ENCODE measurements around the gene ABHD8.

ABHD8 gene

GRCh38 chr19:17335575-17335974 is 32.4 kb upstream of the ABHD8 start:
- Histone ChIP-seq H3K4me2 (ENCODE audit: low read length) (peak overlapping the region; percentile 74; the same call in 1 of the 2 replicates), H3K79me2 (ENCODE audit: insufficient read depth, low read length) (no peaks in the 10 kb centered on the region), H3K9me2 (ENCODE audit: low read depth, low read length) (no peaks in the 10 kb centered on the region), H3K27me3 (ENCODE audit: insufficient read depth, low read length) (no peaks in the 10 kb centered on the region; the same call in 1 of the 2 replicates), H3K9me3 (ENCODE audit: low read length) (no peaks in the 10 kb centered on the region), H3K27ac (ENCODE audit: low read depth, low read length, poor library complexity, severe bottlenecking) (peak overlapping the region; percentile 0), H3K9ac (ENCODE audit: low read length) (no peak overlapping the region), H2AFZ (ENCODE audit: low read length) (no peak overlapping the region), H3K4me1 (ENCODE audit: insufficient read depth, low read length, severe bottlenecking) (peaks cover 28% of the 10 kb centered on the region), H3K4me3 (ENCODE audit: low read depth, low read length, poor library complexity, severe bottlenecking) (no peak overlapping the region), H3K36me3 (ENCODE audit: insufficient read depth, low read length) (peaks cover 15% of the 10 kb centered on the region), H3F3A (ENCODE audit: insufficient read depth, low read length) (no peaks in the 10 kb centered on the region), H4K20me1 (ENCODE audit: insufficient read depth, low read length) (no peaks in the 10 kb centered on the region)
- TF ChIP-seq CTCF (IDR thresholded peaks at IDR 0.05; ENCODE audit: low read length) (no peak), EZH2 (IDR thresholded peaks at IDR 0.05; ENCODE audit: borderline replicate concordance, low read length) (no peak)

- peaks cover 28% of the 10 kb centered on the region for H3K4me1 ChIP-seq (ENCODE audit: insufficient read depth, low read length, severe bottlenecking)
- H3K4me3 ChIP-seq (ENCODE audit: low read depth, low read length, poor library complexity, severe bottlenecking), result peak within 1 kb of the TSS; percentile 71
- no peaks in the 10 kb centered on the region for H4K20me1 ChIP-seq (ENCODE audit: insufficient read depth, low read length)
- H3K9me3 ChIP-seq (ENCODE audit: low read length), result no peaks in the 10 kb centered on the region
- H3K27ac ChIP-seq (ENCODE audit: low read depth, low read length, poor library complexity, severe bottlenecking), result peak within 1 kb of the TSS; percentile 0
- H3K79me2 ChIP-seq (ENCODE audit: insufficient read depth, low read length), result no peaks in the 10 kb centered on the region
- peak within 1 kb of the TSS; percentile 74 for H3K4me2 ChIP-seq (ENCODE audit: low read length)
- peaks cover 15% of the 10 kb centered on the region for H3K36me3 ChIP-seq (ENCODE audit: insufficient read depth, low read length)
- TF ChIP-seq CTCF (IDR thresholded peaks at IDR 0.05; ENCODE audit: low read length), result no peak
- TF ChIP-seq EZH2 (IDR thresholded peaks at IDR 0.05; ENCODE audit: borderline replicate concordance, low read length), result no peak
- H3K27me3 ChIP-seq (ENCODE audit: insufficient read depth, low read length), result no peaks in the 10 kb centered on the region; the same call in 1 of the 2 replicates
- H3K9ac ChIP-seq (ENCODE audit: low read length), result peak within 1 kb of the TSS; percentile 73
- no peaks in the 10 kb centered on the region for H3K9me2 ChIP-seq (ENCODE audit: low read depth, low read length)
- no peaks in the 10 kb centered on the region for H3F3A ChIP-seq (ENCODE audit: insufficient read depth, low read length)
- H2AFZ ChIP-seq (ENCODE audit: low read length), result no peak within 1 kb of the TSS; the same call in 1 of the 2 replicates
Observed at GRCh38 chr19:17334414-17335409, 31.5 kb upstream of the ABHD8 start, which contains the start of gene ANO8. Gene ANO8, minus strand, starts transcription at chr19:17334855. Its CDS starts 185 bp downstream, at chr19:17334670.

- Histone ChIP-seq H3K79me2 (ENCODE audit: insufficient read depth, low read length) (no peaks in the 10 kb centered on the region), H3K4me1 (ENCODE audit: insufficient read depth, low read length, severe bottlenecking) (peaks cover 25% of the 10 kb centered on the region), H2AFZ (ENCODE audit: low read length) (no peak overlapping the region), H3K27me3 (ENCODE audit: insufficient read depth, low read length) (no peaks in the 10 kb centered on the region; the same call in 1 of the 2 replicates), H3K27ac (ENCODE audit: low read depth, low read length, poor library complexity, severe bottlenecking) (no peak overlapping the region), H3K9me3 (ENCODE audit: low read length) (no peaks in the 10 kb centered on the region), H3F3A (ENCODE audit: insufficient read depth, low read length) (no peaks in the 10 kb centered on the region), H4K20me1 (ENCODE audit: insufficient read depth, low read length) (no peaks in the 10 kb centered on the region), H3K4me3 (ENCODE audit: low read depth, low read length, poor library complexity, severe bottlenecking) (peak overlapping the region; percentile 71), H3K9me2 (ENCODE audit: low read depth, low read length) (no peaks in the 10 kb centered on the region), H3K4me2 (ENCODE audit: low read length) (peak overlapping the region; percentile 74), H3K9ac (ENCODE audit: low read length) (peak overlapping the region; percentile 73), H3K36me3 (ENCODE audit: insufficient read depth, low read length) (peaks cover 9% of the 10 kb centered on the region)
- TF ChIP-seq EZH2 (IDR thresholded peaks at IDR 0.05; ENCODE audit: borderline replicate concordance, low read length) (no peak), CTCF (IDR thresholded peaks at IDR 0.05; ENCODE audit: low read length) (no peak)
Observed at GRCh38 chr19:17333611-17334413, 30.6 kb upstream of the ABHD8 start.

All from OCI-LY1 (cell line).